ENCODE results near the gene AP1S1.

GRCh38 chr7:101200862-101201599, 46.8 kb downstream of the AP1S1 start, which contains the start of gene MOGAT3:
- no peak for TF ChIP-seq CTCF (IDR thresholded peaks at IDR 0.05)
- no peak for TF ChIP-seq RCOR1 (IDR thresholded peaks at IDR 0.05; ENCODE audit: low read depth, low read length)
- no peak for TF ChIP-seq POLR2A (IDR thresholded peaks at IDR 0.05; ENCODE audit: low read length)
- no peak for TF ChIP-seq ZFP36 (IDR thresholded peaks at IDR 0.05; ENCODE audit: borderline replicate concordance, partially characterized antibody)
- TF ChIP-seq EP300 (IDR thresholded peaks at IDR 0.05): no peak
- TF ChIP-seq RAD21 (conservative IDR thresholded peaks at IDR 0.05 in 1 of 2, IDR thresholded peaks at IDR 0.05 in 1 of 2): no peak
- no peak for TF ChIP-seq USF2 (IDR thresholded peaks at IDR 0.05)
- no peak for TF ChIP-seq CHD2 (IDR thresholded peaks at IDR 0.05; ENCODE audit: low read length, partially characterized antibody)
- no peak for TF ChIP-seq CEBPB (IDR thresholded peaks at IDR 0.05)

Measured in A549 (cell line).